Coronary artery (tissue), 2 donors: Measurements from ENCODE around the gene ZNF792.
A peak's percentile ranks its signal among the peaks of the same experiment; 100 is the strongest.
"Not testable (repeated sequence)": the region's sequence is repeated elsewhere in the genome, so short reads cannot be mapped to it uniquely, and the experiment has no call there.

ENCODE experiments used
- DNase-seq: peaks from one replicate; pipeline ENCODE4 v3.0.0-alpha.2; 2017; ENCODE audit warnings: low spot score
- H3K27ac ChIP-seq, 2 donors: fragments of 200-600 bp; sonication (generic); one replicate each; pipeline ENCODE4 v1.5.1; 2016 to 2019
- H3K4me3 ChIP-seq: fragments of 200-600 bp; sonication (generic); 2 replicates; pipeline ENCODE4 v1.5.1; 2016; ENCODE audit warnings: mild to moderate bottlenecking, moderate library complexity
- TF ChIP-seq, protein P1 (sequence below): fragments of 200-600 bp; sonication (generic); IDR thresholded peaks from one replicate; pipeline ENCODE4 v1.5.1; 2019; ENCODE audit warnings: antibody characterized with exemption

ZNF792 gene

GRCh38 chr19:35008891-35009341, 44.9 kb upstream of the ZNF792 start:
- Histone ChIP-seq H3K4me3 (no peak overlapping the region), H3K27ac (peak overlapping the region in 1 of 2 donors; percentile 62)
- DNase-seq: no peak
- TF ChIP-seq, protein P1, sequence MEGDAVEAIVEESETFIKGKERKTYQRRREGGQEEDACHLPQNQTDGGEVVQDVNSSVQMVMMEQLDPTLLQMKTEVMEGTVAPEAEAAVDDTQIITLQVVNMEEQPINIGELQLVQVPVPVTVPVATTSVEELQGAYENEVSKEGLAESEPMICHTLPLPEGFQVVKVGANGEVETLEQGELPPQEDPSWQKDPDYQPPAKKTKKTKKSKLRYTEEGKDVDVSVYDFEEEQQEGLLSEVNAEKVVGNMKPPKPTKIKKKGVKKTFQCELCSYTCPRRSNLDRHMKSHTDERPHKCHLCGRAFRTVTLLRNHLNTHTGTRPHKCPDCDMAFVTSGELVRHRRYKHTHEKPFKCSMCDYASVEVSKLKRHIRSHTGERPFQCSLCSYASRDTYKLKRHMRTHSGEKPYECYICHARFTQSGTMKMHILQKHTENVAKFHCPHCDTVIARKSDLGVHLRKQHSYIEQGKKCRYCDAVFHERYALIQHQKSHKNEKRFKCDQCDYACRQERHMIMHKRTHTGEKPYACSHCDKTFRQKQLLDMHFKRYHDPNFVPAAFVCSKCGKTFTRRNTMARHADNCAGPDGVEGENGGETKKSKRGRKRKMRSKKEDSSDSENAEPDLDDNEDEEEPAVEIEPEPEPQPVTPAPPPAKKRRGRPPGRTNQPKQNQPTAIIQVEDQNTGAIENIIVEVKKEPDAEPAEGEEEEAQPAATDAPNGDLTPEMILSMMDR: no peak

- not testable (repeated sequence) for DNase-seq, H3K4me3 ChIP-seq, H3K27ac ChIP-seq
Measured at GRCh38 chr19:35007427-35007826, 43.4 kb upstream of the ZNF792 start.

GRCh38 chr19:35006999-35007365, 43.0 kb upstream of the ZNF792 start:
- no peak for DNase-seq
- Histone ChIP-seq H3K27ac (peak overlapping the region in 1 of 2 donors; percentile 66), H3K4me3 (no peak overlapping the region)
- TF ChIP-seq, protein P1: no peak

DNA sequence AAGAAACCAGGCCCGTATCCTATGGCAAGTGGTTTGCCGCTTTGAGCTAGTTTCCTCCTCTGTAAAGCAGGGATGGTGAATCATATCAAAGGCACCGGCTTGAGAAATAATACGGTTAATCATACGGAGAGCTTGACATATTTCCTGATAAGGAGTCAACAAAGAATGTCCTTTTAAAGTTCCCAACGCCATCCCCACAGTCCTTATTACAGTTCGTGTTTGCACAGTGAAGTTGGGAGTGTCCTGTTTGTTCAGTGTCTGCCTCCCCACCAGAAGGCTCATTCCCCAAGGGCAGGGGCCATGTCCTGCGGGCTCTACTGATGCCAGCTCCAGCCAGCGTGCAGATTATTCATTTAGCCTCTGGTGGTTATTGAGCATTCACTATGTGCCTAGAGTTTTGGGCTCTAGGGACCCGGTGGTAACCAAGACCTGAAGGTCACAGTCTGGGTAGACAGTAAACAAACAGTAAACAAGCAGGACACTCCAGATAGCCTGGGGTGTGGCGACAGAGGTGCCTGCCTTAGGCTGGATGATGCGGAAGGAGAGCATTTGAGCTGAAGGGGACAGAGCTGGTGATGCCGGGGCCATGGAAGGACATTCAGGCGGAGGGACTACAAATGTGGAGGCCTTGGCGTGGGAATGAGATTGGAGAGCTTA, 42.4 kb upstream of the ZNF792 start:
- TF ChIP-seq, protein P1: no peak
- DNase-seq: no peak
- Histone ChIP-seq H3K27ac (peak overlapping the region; percentile 4 to 66), H3K4me3 (no peak overlapping the region)

GRCh38 chr19:35006007-35006341, 41.9 kb upstream of the ZNF792 start:
- not testable (repeated sequence) for H3K4me3 ChIP-seq, DNase-seq
- H3K27ac ChIP-seq: peak overlapping the region; percentile 4 to 54

DNA sequence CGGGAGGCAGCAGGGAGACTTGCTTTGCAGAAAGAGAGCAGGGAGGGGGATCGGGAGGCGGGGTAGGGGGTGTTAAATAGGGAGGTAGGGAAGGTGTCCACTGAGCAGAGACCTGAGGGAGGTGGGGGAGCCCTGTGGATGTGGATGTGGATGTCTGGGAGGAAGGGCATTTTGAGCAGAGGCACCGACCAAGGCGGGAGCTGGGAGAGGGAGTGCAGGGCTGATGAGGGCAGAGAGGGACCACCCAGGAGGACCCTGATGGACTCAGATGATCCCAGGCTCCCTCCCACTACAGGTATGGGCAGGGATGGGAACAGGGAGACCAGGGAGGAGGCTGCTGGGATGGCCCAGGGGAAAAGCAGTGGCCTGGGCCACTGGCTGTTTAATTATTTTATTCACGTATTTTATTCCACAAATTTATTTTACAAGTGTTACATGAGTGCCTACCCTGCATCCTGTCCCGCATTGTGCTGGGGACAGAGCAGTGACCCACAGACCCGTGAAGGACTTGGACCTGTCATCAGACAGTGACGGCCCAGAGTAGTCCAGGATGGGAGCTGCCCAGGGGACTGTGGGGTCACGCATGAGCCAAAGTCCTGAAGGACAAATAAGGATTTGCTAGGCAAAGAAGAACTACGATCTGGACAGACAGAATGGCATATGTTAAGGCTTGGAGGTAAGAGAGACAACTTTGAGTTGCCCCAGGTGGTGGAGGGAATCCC, 41.4 kb upstream of the ZNF792 start:
- TF ChIP-seq, protein P1: no peak
- Histone ChIP-seq H3K27ac (peak overlapping the region; percentile 4 to 54), H3K4me3 (no peak overlapping the region)
- no peak for DNase-seq

DNA sequence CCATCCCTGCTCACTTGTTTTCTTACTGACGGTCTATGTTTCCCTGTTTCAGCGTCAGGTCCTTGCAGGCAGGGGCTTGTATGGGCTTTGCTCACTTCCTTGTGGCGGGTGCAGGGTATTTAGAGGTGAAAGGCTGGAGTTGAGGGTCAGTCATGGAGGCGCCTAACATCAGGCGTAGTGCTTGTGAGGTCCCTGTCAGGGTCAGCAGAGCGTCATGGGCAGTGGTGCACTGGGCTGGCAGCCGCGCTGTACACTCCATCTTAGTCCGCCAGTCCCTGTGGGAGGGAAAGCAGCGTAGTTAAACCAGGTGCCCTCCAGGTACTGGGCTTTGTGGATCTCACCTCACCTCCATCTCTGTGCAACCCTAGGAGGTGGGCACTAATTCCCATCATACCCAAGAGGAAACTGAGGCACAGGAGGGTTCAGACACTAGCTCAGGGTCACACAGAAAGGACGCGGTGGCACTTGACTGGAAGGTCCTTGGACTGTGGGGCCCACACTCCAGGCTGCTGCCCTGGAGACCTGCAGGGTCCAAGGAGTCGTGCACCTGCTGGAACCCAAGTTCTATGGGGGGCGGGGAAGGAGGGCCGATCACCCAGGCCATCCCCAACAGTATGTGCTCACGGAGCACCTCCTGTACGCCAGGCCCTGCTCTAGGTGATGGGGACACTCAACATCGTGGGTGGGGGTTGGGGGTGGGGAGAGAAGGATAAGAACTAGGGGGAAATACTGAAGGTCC, 40.7 kb upstream of the ZNF792 start:
- H3K4me3 ChIP-seq: no peak overlapping the region
- TF ChIP-seq, protein P1: no peak
- H3K27ac ChIP-seq: peak overlapping the region in 1 of 2 donors; percentile 54
- DNase-seq: no peak
